ENCODE measurements around the gene THY1.

Gene THY1

DNA sequence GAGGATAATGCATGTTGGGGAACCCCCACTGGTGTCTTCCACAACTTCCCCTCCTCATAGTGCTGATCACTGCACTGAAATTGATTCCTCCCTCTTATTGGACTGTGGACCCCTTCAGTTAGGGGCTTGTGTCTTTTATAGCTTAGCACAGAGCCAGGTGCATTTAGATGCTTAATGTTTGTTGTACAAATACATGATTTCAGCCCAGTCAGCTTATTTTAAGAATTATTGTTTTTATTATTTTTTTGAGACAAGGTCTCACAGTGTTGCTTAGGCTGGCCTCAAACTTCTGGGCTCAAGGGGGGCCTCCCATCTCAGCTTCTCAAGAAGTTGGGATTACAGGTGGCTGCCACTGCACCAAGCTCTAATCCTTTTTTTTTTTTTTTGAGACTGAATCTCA is 8.2 kb downstream of the THY1 start:
- Histone ChIP-seq H4K20me1 (ENCODE audit: insufficient read depth, low read length) (no peaks in the 10 kb centered on the region), H3F3A (ENCODE audit: insufficient read depth, low read length) (no peaks in the 10 kb centered on the region), H3K9me2 (replicated peaks; ENCODE audit: insufficient read depth, low read length) (no peaks in the 10 kb centered on the region), H3K79me2 (ENCODE audit: low read length) (no peaks in the 10 kb centered on the region), H3K27ac (ENCODE audit: low read length) (no peak overlapping the region), H2AFZ (ENCODE audit: low read length) (no peak overlapping the region), H3K36me3 (replicated peaks; ENCODE audit: insufficient read depth, low read length) (no peaks in the 10 kb centered on the region), H3K4me1 (ENCODE audit: low read length) (no peaks in the 10 kb centered on the region), H3K4me2 (ENCODE audit: low read depth, low read length) (no peak overlapping the region), H3K27me3 (replicated peaks; ENCODE audit: insufficient read depth, low read length) (peaks cover 1% of the 10 kb centered on the region; the same call in 1 of the 2 replicates), H3K9me3 (replicated peaks; ENCODE audit: insufficient read depth, low read length) (no peaks in the 10 kb centered on the region), H3K9ac (ENCODE audit: low read length) (no peak overlapping the region), H3K4me3 (ENCODE audit: low read length) (no peak overlapping the region)
- TF ChIP-seq, protein P1, sequence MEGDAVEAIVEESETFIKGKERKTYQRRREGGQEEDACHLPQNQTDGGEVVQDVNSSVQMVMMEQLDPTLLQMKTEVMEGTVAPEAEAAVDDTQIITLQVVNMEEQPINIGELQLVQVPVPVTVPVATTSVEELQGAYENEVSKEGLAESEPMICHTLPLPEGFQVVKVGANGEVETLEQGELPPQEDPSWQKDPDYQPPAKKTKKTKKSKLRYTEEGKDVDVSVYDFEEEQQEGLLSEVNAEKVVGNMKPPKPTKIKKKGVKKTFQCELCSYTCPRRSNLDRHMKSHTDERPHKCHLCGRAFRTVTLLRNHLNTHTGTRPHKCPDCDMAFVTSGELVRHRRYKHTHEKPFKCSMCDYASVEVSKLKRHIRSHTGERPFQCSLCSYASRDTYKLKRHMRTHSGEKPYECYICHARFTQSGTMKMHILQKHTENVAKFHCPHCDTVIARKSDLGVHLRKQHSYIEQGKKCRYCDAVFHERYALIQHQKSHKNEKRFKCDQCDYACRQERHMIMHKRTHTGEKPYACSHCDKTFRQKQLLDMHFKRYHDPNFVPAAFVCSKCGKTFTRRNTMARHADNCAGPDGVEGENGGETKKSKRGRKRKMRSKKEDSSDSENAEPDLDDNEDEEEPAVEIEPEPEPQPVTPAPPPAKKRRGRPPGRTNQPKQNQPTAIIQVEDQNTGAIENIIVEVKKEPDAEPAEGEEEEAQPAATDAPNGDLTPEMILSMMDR (IDR thresholded peaks at IDR 0.05; ENCODE audit: low read length), result no peak
- TF ChIP-seq EZH2 (optimal IDR thresholded peaks at IDR 0.05; ENCODE audit: low read depth, low read length) (no peak), EZH2phosphoT487 (IDR thresholded peaks at IDR 0.05; ENCODE audit: low read length) (no peak)
- no peak for DNase-seq

DNA sequence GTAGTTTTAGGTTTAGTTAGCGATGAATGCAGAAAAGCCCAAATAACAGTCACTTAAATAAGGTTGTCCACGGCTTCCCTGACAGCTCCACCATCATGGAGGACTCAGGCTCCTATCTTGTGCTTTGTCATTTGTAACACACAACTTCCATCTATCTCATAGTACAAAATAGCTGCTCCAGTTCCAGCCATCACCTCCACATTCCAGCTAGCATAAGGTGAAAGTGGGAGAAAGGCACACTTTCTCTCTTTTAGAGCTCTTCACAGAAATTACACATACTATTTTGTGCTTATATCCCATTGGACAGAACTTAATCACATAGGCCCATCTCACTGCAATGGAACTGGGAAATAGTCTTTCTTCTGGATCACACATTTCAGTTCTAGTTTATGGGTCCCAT is 8.7 kb downstream of the THY1 start:
- H3K36me3 ChIP-seq (replicated peaks; ENCODE audit: insufficient read depth, low read length), result no peaks in the 10 kb centered on the region
- no peaks in the 10 kb centered on the region for H3K27me3 ChIP-seq (replicated peaks; ENCODE audit: insufficient read depth, low read length)
- H3K4me1 ChIP-seq (ENCODE audit: low read length), result no peaks in the 10 kb centered on the region
- H3F3A ChIP-seq (ENCODE audit: insufficient read depth, low read length), result no peaks in the 10 kb centered on the region
- no peaks in the 10 kb centered on the region for H3K9me3 ChIP-seq (replicated peaks; ENCODE audit: insufficient read depth, low read length)
- H3K79me2 ChIP-seq (ENCODE audit: low read length), result no peaks in the 10 kb centered on the region
- TF ChIP-seq EZH2phosphoT487 (IDR thresholded peaks at IDR 0.05; ENCODE audit: low read length), result no peak
- TF ChIP-seq, protein P1 (IDR thresholded peaks at IDR 0.05; ENCODE audit: low read length), result no peak
- no peak for TF ChIP-seq EZH2 (optimal IDR thresholded peaks at IDR 0.05; ENCODE audit: low read depth, low read length)
- H2AFZ ChIP-seq (ENCODE audit: low read length), result no peak overlapping the region
- no peak overlapping the region for H3K9ac ChIP-seq (ENCODE audit: low read length)
- no peaks in the 10 kb centered on the region for H4K20me1 ChIP-seq (ENCODE audit: insufficient read depth, low read length)
- H3K4me2 ChIP-seq (ENCODE audit: low read depth, low read length), result no peak overlapping the region
- no peaks in the 10 kb centered on the region for H3K9me2 ChIP-seq (replicated peaks; ENCODE audit: insufficient read depth, low read length)
- DNase-seq, result no peak
- H3K27ac ChIP-seq (ENCODE audit: low read length), result no peak overlapping the region
- no peak overlapping the region for H3K4me3 ChIP-seq (ENCODE audit: low read length)

DNA sequence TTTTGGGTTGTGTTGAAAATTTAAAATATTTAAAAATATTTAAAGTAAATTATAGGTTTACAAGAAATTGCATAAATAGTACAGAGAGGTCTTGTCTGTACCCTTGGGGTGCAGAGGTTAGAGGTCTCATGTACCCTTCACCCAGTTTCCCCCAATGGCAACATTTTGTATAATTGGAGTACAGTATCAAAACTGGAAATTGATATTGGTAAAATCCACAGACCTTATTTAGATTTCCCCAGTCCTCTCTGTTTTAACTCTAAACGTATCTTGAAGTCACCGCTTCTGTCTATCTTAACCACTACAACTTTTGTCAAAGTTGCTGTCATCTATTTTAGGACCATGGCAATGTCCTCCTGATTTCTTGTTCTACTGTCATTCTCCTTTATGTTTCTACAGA is 10.9 kb downstream of the THY1 start:
- Histone ChIP-seq H3K27me3 (replicated peaks; ENCODE audit: insufficient read depth, low read length) (no peaks in the 10 kb centered on the region), H3K79me2 (ENCODE audit: low read length) (no peaks in the 10 kb centered on the region), H2AFZ (ENCODE audit: low read length) (no peak overlapping the region), H3K27ac (ENCODE audit: low read length) (no peak overlapping the region), H3K4me1 (ENCODE audit: low read length) (no peaks in the 10 kb centered on the region), H4K20me1 (ENCODE audit: insufficient read depth, low read length) (no peaks in the 10 kb centered on the region), H3F3A (ENCODE audit: insufficient read depth, low read length) (no peaks in the 10 kb centered on the region), H3K36me3 (replicated peaks; ENCODE audit: insufficient read depth, low read length) (no peaks in the 10 kb centered on the region), H3K9me2 (replicated peaks; ENCODE audit: insufficient read depth, low read length) (no peaks in the 10 kb centered on the region), H3K4me2 (ENCODE audit: low read depth, low read length) (no peak overlapping the region), H3K4me3 (ENCODE audit: low read length) (no peak overlapping the region), H3K9ac (ENCODE audit: low read length) (no peak overlapping the region), H3K9me3 (replicated peaks; ENCODE audit: insufficient read depth, low read length) (no peaks in the 10 kb centered on the region)
- no peak for DNase-seq
- no peak for TF ChIP-seq EZH2 (optimal IDR thresholded peaks at IDR 0.05; ENCODE audit: low read depth, low read length)
- TF ChIP-seq, protein P1 (IDR thresholded peaks at IDR 0.05; ENCODE audit: low read length), result no peak
- TF ChIP-seq EZH2phosphoT487 (IDR thresholded peaks at IDR 0.05; ENCODE audit: low read length), result no peak

Data from MM.1S (cell line).